HG03558 (cell line): ENCODE measurements around the gene GEMIN8.

Experiments used
- ATAC-seq: cut with Tn5 transposase; IDR thresholded peaks from one replicate; pipeline ENCODE4 v1.9.1; 2021; ENCODE audit warnings: moderate number of reproducible peaks; ENCODE audit not compliant: unreplicated experiment; ENCODE audit errors: extremely low read depth

Gene GEMIN8

GRCh38 chrX:13956998-13957397 lies 72.7 kb downstream of the GEMIN8 start:
- no peak for ATAC-seq
